ENCODE data around the gene RARRES1. TPM values are rescaled to one million over a fixed set of nuclear protein-coding genes. Genes with fewer than 3 reads are reported as not detected.

The RARRES1 gene
- total RNA-seq, 1 experiment from 2014 or later = 0.81 TPM

- H3K27ac Mint-ChIP-seq = peak overlapping the region in 1 of 3 experiments; percentile 21; a peak in 1 of 7 replicates
- Histone ChIP-seq H3K9ac (ENCODE audit: extremely low read depth, insufficient read length, low read length) (no peak overlapping the region), H3K79me1 (ENCODE audit: insufficient read depth, low read depth, low read length, poor library complexity, severe bottlenecking) (no peaks in the 10 kb centered on the region), H2BK15ac (ENCODE audit: low read depth, low read length) (no peak overlapping the region), H2BK20ac (ENCODE audit: low read depth, low read length, poor library complexity, severe bottlenecking) (no peak overlapping the region), H3K56ac (ENCODE audit: insufficient read length, low read depth, low read length) (no peak overlapping the region), H3K4ac (ENCODE audit: low read depth, low read length) (no peak overlapping the region), H3K27ac (ENCODE audit: insufficient read length, low read depth, low read length) (no peak overlapping the region), H3K4me2 (ENCODE audit: insufficient read depth, insufficient read length, low read length) (no peak overlapping the region), H2BK120ac (ENCODE audit: low read depth, low read length, poor library complexity, severe bottlenecking) (no peak overlapping the region), H2BK5ac (ENCODE audit: insufficient read length, low read length) (no peak overlapping the region), H3K79me2 (ENCODE audit: insufficient read depth, low read length) (no peaks in the 10 kb centered on the region), H2BK12ac (ENCODE audit: insufficient read length, low read depth, low read length) (no peak overlapping the region), H4K20me1 (ENCODE audit: control insufficient read depth, insufficient read depth, insufficient read length) (no peaks in the 10 kb centered on the region), H4K91ac (ENCODE audit: insufficient read length, low read depth, low read length) (no peak overlapping the region), H3K23me2 (ENCODE audit: insufficient read length, low read depth, low read length, poor library complexity, severe bottlenecking) (no peaks in the 10 kb centered on the region), H3K14ac (ENCODE audit: insufficient read depth, low read length) (no peak overlapping the region), H2AK5ac (ENCODE audit: insufficient read length, low read length) (no peak overlapping the region), H3T11ph (ENCODE audit: low read length) (no peak overlapping the region), H3K4me1 (ENCODE audit: insufficient read depth, low read length) (no peaks in the 10 kb centered on the region), H3K23ac (ENCODE audit: insufficient read length, low read depth, low read length) (no peak overlapping the region), H3K18ac (ENCODE audit: insufficient read length, low read depth, low read length) (no peak overlapping the region), H3K27me3 (ENCODE audit: insufficient read depth, low read length) (no peaks in the 10 kb centered on the region), H3K9me3 (ENCODE audit: control insufficient read depth, low read depth, low read length) (no peaks in the 10 kb centered on the region), H4K5ac (ENCODE audit: insufficient read length, low read depth, low read length) (no peak overlapping the region), H2AFZ (ENCODE audit: low read length) (no peak overlapping the region), H4K8ac (replicated peaks; ENCODE audit: insufficient read length, low read depth, low read length) (no peak overlapping the region)
- no peak for DNase-seq
- peaks cover 15 to 17% of the 10 kb centered on the region in 2 experiments for H3K4me1 Mint-ChIP-seq
- no peaks in the 10 kb centered on the region for H3K9me3 Mint-ChIP-seq
- no peak for TF ChIP-seq CTCF (conservative IDR thresholded peaks at IDR 0.05)
- no peaks in the 10 kb centered on the region for H3K27me3 Mint-ChIP-seq (ENCODE audit: low read depth)
- no CpG with 5 or more reads among the region's 1 CpG for WGBS (ENCODE audit: extremely low coverage, insufficient read length, low lambda C conversion rate)
- H3K4me3 Mint-ChIP-seq = no peak overlapping the region
- peaks cover 0 to 14% (median 0%) of the 10 kb centered on the region in 3 experiments; a peak in 3 of 7 replicates for H3K36me3 Mint-ChIP-seq (ENCODE audit: insufficient read depth in 1 of 3, low read depth in 3 of 3)
Measured at GRCh38 chr3:158711886-158712285, 20.4 kb downstream of the RARRES1 start.

Data from H9 (cell line).